OCI-LY7 (cell line): ENCODE data around the gene ODF2. TPM values are rescaled to one million over a fixed set of nuclear protein-coding genes. Genes with fewer than 3 reads are reported as not detected.
"Not testable (repeated sequence)": the region's sequence is repeated elsewhere in the genome, so short reads cannot be mapped to it uniquely, and the experiment has no call there.

Source experiments
- BruUV-seq: library from RNA; stranded (reverse); fragments of 400-500 nt; replicated peaks from 2 replicates; lab custom pipeline; 2021; lab: Mats Ljungman, UMichigan
- CTCF ChIA-PET: fragments of 300-600 bp; sonication (Branson Sonifier 250); formaldehyde crosslinking; loops from one replicate; lab custom pipeline; 2022; ENCODE audit warnings: antibody characterized with exemption; ENCODE audit not compliant: unreplicated experiment; lab: Charles Lee
- POLR2A ChIA-PET: fragments of 300-600 bp; sonication (Branson Sonifier 250); formaldehyde crosslinking; loops from one replicate; lab custom pipeline; 2022; ENCODE audit warnings: antibody characterized with exemption; lab: Charles Lee
- DNase-seq: peaks from one replicate; pipeline ENCODE4 v3.0.0-alpha.2; 2015; ENCODE audit warnings: low spot score
- H2AFZ ChIP-seq: fragments of 200-600 bp; sonication (generic), shearing (Covaris generic); 2 replicates; pipeline ENCODE4 v1.6.1; 2014; ENCODE audit warnings: mild to moderate bottlenecking, antibody characterized with exemption, low read length, moderate library complexity
- H3K27ac ChIP-seq: fragments of 200-600 bp; sonication (generic); 2 replicates; pipeline ENCODE4 v1.5.1; 2014; ENCODE audit warnings: mixed run types, low read depth, mild to moderate bottlenecking, moderate library complexity, low read length, inconsistent platforms; ENCODE audit not compliant: poor library complexity, severe bottlenecking
- H3K36me3 ChIP-seq: fragments of 200-600 bp; sonication (generic); 2 replicates; pipeline ENCODE4 v1.6.1; 2014; ENCODE audit warnings: mild to moderate bottlenecking, antibody characterized with exemption, low read length, moderate library complexity, mixed read lengths; ENCODE audit not compliant: insufficient read depth
- H3K4me1 ChIP-seq: fragments of 200-600 bp; sonication (generic); 2 replicates; pipeline ENCODE4 v1.5.1; 2014; ENCODE audit warnings: mild to moderate bottlenecking, low read length; ENCODE audit not compliant: insufficient read depth, poor library complexity, severe bottlenecking
- H3K4me2 ChIP-seq: fragments of 200-600 bp; sonication (generic); 2 replicates; pipeline ENCODE4 v1.6.1; 2014; ENCODE audit warnings: mild to moderate bottlenecking, low read length
- H3K4me3 ChIP-seq: fragments of 200-600 bp; sonication (generic); 2 replicates; pipeline ENCODE4 v1.5.1; 2014; ENCODE audit warnings: mild to moderate bottlenecking, low read depth, low read length; ENCODE audit not compliant: poor library complexity, severe bottlenecking
- H3K79me2 ChIP-seq: fragments of 200-600 bp; sonication (generic); 2 replicates; pipeline ENCODE4 v1.6.1; 2016; ENCODE audit warnings: low read depth, mild to moderate bottlenecking, low read length, moderate library complexity, mixed read lengths; ENCODE audit not compliant: insufficient read depth
- H3K9me2 ChIP-seq: fragments of 200-600 bp; sonication (generic); 2 replicates; pipeline ENCODE4 v1.6.1; 2016; ENCODE audit warnings: mild to moderate bottlenecking, low read length, mixed read lengths; ENCODE audit not compliant: insufficient read depth
- H3K9me3 ChIP-seq: fragments of 200-600 bp; sonication (generic); 2 replicates; pipeline ENCODE4 v1.6.1; 2014; ENCODE audit warnings: mild to moderate bottlenecking, mixed run types, low read length, mixed read lengths
- H4K20me1 ChIP-seq: fragments of 200-600 bp; sonication (generic); 2 replicates; pipeline ENCODE4 v1.6.1; 2014; ENCODE audit warnings: mild to moderate bottlenecking, antibody characterized with exemption, low read length, moderate library complexity, mixed read lengths; ENCODE audit not compliant: insufficient read depth
- EZH2phosphoT487 ChIP-seq: fragments of 200-600 bp; sonication (generic); IDR thresholded peaks from 2 replicates; pipeline ENCODE4 v1.6.1; 2018; ENCODE audit warnings: low read depth, borderline replicate concordance, mild to moderate bottlenecking, mixed run types, antibody characterized with exemption, low read length, moderate library complexity, mixed read lengths
- intact Hi-C: fragments of 100-400 bp; cut with micrococcal nuclease; formaldehyde crosslinking; loops from one replicate; pipeline ENCODE4 v1.10.0; 2022; ENCODE audit not compliant: unreplicated experiment
- total RNA-seq, 2 experiments: library from RNA; depleted of rRNA in 1 of 2; stranded (reverse); fragments of >200 nt in 1 of 2; shearing (Covaris generic) in 1 of 2; gene quantifications; 2 replicates each; pipeline ENCODE4 v1.2.3, GENCODE V29; 2014 to 2022
- TF ChIP-seq, protein P1 (sequence below): fragments of 200-600 bp; sonication (generic); conservative IDR thresholded peaks from 2 replicates; pipeline ENCODE4 v1.5.1; 2014; ENCODE audit warnings: mild to moderate bottlenecking, antibody characterized with exemption, low read length, moderate library complexity, mixed read lengths

The ODF2 gene
- total RNA-seq, 2 experiments from 2014 or later: 84.4 to 93.1 TPM

- Histone ChIP-seq H3K36me3 (no peaks in the 10 kb centered on the region), H2AFZ (no peak overlapping the region), H3K9me2 (no peaks in the 10 kb centered on the region), H3K27ac (no peak overlapping the region), H3K79me2 (no peaks in the 10 kb centered on the region), H3K4me1 (peaks cover 3% of the 10 kb centered on the region), H3K4me2 (no peak overlapping the region), H3K4me3 (no peak overlapping the region), H4K20me1 (no peaks in the 10 kb centered on the region), H3K9me3 (no peaks in the 10 kb centered on the region)
- intact Hi-C loops: no loop called here
- BruUV-seq: no TSS peak
- ChIA-PET POLR2A (no interaction called here), CTCF (no interaction called here)
- DNase-seq: no peak
- no peak for TF ChIP-seq EZH2phosphoT487
- TF ChIP-seq, protein P1, sequence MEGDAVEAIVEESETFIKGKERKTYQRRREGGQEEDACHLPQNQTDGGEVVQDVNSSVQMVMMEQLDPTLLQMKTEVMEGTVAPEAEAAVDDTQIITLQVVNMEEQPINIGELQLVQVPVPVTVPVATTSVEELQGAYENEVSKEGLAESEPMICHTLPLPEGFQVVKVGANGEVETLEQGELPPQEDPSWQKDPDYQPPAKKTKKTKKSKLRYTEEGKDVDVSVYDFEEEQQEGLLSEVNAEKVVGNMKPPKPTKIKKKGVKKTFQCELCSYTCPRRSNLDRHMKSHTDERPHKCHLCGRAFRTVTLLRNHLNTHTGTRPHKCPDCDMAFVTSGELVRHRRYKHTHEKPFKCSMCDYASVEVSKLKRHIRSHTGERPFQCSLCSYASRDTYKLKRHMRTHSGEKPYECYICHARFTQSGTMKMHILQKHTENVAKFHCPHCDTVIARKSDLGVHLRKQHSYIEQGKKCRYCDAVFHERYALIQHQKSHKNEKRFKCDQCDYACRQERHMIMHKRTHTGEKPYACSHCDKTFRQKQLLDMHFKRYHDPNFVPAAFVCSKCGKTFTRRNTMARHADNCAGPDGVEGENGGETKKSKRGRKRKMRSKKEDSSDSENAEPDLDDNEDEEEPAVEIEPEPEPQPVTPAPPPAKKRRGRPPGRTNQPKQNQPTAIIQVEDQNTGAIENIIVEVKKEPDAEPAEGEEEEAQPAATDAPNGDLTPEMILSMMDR: no peak
Observed at GRCh38 chr9:128442150-128442549, 13.7 kb upstream of the ODF2 start.

DNA sequence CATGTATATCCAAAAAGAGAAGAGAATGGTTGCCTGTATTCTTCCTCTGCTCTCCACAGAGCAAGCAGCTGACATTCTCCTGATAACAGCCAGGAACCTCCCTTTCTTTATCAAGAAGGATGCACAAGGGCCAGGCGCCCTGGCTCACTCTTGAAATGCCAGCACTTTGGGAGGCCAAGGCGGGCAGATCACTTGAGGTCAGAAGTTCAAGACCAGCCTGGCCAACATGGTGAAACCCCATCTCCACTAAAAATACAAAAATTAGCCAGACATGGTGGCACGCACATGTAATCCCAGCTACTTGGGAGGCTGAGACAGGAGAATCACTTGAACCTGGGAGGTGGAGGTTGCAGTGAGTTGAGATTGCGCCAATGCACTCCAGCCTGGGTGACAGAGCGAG, 9.3 kb upstream of the ODF2 start:
- H3K4me2 ChIP-seq, H3K9me3 ChIP-seq, H3K27ac ChIP-seq, intact Hi-C loops, H2AFZ ChIP-seq, BruUV-seq, H3K4me1 ChIP-seq, H3K4me3 ChIP-seq, H4K20me1 ChIP-seq, H3K9me2 ChIP-seq, DNase-seq, H3K79me2 ChIP-seq, H3K36me3 ChIP-seq: not testable (repeated sequence)
- CTCF ChIA-PET: interaction anchor here (1.1 kb wide), 1 partner anchor 26 kb away, joined by 3 read pairs; the partner anchor contains the start of gene CERCAM
- POLR2A ChIA-PET: interaction anchor here (1.0 kb wide), 1 partner anchor 76 kb away, joined by 3 read pairs; the partner anchor contains the start of gene URM1

DNA sequence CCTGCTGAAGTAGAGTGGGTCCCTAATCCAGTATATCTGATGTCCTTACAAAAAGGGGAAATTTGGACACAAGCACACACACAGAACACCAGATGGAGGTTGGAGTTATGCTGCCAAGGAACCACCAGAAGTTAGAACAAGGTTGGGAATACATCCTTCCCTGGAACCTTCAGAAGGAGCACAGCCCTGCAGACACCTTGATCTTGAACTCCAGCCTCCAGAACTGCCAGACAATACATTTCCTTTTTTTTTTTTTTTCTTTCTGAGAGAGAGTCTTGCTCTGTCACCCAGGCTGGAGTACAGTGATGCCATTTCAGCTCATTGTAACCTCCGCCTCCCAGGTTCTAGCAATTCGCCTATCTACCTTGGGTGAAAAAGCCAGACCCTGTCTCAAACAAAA, 7.1 kb upstream of the ODF2 start:
- no peak overlapping the region for H3K4me2 ChIP-seq
- no peak overlapping the region for H2AFZ ChIP-seq
- H3K4me3 ChIP-seq: no peak overlapping the region
- TF ChIP-seq, protein P1: no peak
- no peak for TF ChIP-seq EZH2phosphoT487
- H3K36me3 ChIP-seq: no peaks in the 10 kb centered on the region
- CTCF ChIA-PET: no interaction called here
- H3K4me1 ChIP-seq: no peaks in the 10 kb centered on the region
- POLR2A ChIA-PET: interaction anchor here (0.6 kb wide), 1 partner anchor 999 kb away, joined by 3 read pairs; no protein-coding TSS in a partner anchor
- no peaks in the 10 kb centered on the region for H4K20me1 ChIP-seq
- no peak for DNase-seq
- H3K9me3 ChIP-seq: no peaks in the 10 kb centered on the region
- no peaks in the 10 kb centered on the region for H3K9me2 ChIP-seq
- intact Hi-C loops: no loop called here
- no TSS peak for BruUV-seq
- no peaks in the 10 kb centered on the region for H3K79me2 ChIP-seq
- no peak overlapping the region for H3K27ac ChIP-seq
